Right cardiac atrium (tissue), 5 donors: ENCODE results near the gene TLL2. TPM values are rescaled to one million over a fixed set of nuclear protein-coding genes. Genes with fewer than 3 reads are reported as not detected.

ENCODE experiments used
- ATAC-seq, 2 donors: fragments of 200-7000 bp; cut with Tn5 transposase; one replicate each; pipeline versions ENCODE4 v1.8.0 to v1.9.1; 2020; ENCODE audit warnings: moderate library complexity in 2 of 2, mild to moderate bottlenecking in 1 of 2
- DNase-seq, 3 donors: peaks; one replicate each; pipeline ENCODE4 v3.0.0-alpha.2; 2020
- H3K27ac ChIP-seq: one replicate; pipeline ENCODE4 v1.5.1; 2013; ENCODE audit warnings: mild to moderate bottlenecking, low read length, control low read depth, moderate library complexity
- H3K27me3 ChIP-seq: one replicate; pipeline ENCODE4 v1.6.1; 2013; ENCODE audit not compliant: control insufficient read depth, insufficient read depth
- H3K4me1 ChIP-seq: one replicate; pipeline ENCODE4 v1.6.1; 2013; ENCODE audit warnings: low read length; ENCODE audit not compliant: control insufficient read depth, insufficient read depth
- H3K4me3 ChIP-seq: one replicate; pipeline ENCODE4 v1.5.1; 2013; ENCODE audit warnings: low read length, control low read depth
- H3K9me3 ChIP-seq: one replicate; pipeline ENCODE4 v1.6.1; 2013; ENCODE audit warnings: low read length; ENCODE audit not compliant: control insufficient read depth
- WGBS: extraction: QIAGEN DNeasy Blood & Tissue Kit; methylation state at CpG from one replicate; pipeline ENCODE4 v1.1.7; 2013; 5-methylcytosine and 5-hydroxymethylcytosine counted together
- intact Hi-C, 4 donors: fragments of 100-400 bp; cut with DNase I; formaldehyde crosslinking; loops; one replicate each; pipeline versions ENCODE4 v1.11.0 to v1.14.0; 2022 to 2023
- polyA plus RNA-seq: library from polyadenylated mRNA; stranded (reverse); fragments of 200-250 nt; gene quantifications from one replicate; pipeline ENCODE4 v1.2.3, GENCODE V29; 2013
- total RNA-seq, 4 donors: library from RNA; stranded (reverse); fragmentation: NEBNext Ultra II Directional; extraction: Animal tissue kit (Norgen Biotek cat#: 25700); gene quantifications; one replicate each; pipeline ENCODE4 v1.2.1, GENCODE V29; 2021
- donor health status: healthy with polysubstance abuse.
- donor health status: DM: no; HTN: yes; CAD: no.
- donor health status: DM: no; HTN: no; CAD: no.
- donor health status: DM: no; HTN: yes; CAD: no; lungs with severe emphysema.
- donor health status: DM: yes; HTN: yes; CAD: no.

TLL2 gene
- total and polyA plus RNA-seq, 5 donors = 1.4 to 5.2 (median 1.9) TPM

- no peak overlapping the region for H3K27ac ChIP-seq
- no peak overlapping the region for H3K4me3 ChIP-seq
- intact Hi-C loops = loop anchor here in 1 of 4 donors (10.0 kb wide), 1 partner anchor 358 kb away; no protein-coding TSS in a partner anchor
- DNase-seq (no peak), ATAC-seq (no peak)
- no peaks in the 10 kb centered on the region for H3K27me3 ChIP-seq
- 66% methylated on average over 2 of the region's 2 CpGs for WGBS
- no peaks in the 10 kb centered on the region for H3K9me3 ChIP-seq
- H3K4me1 ChIP-seq = peaks cover 3% of the 10 kb centered on the region
These were observed 126.6 kb downstream of the TLL2 start for GRCh38 chr10:96387161-96387560.

DNA sequence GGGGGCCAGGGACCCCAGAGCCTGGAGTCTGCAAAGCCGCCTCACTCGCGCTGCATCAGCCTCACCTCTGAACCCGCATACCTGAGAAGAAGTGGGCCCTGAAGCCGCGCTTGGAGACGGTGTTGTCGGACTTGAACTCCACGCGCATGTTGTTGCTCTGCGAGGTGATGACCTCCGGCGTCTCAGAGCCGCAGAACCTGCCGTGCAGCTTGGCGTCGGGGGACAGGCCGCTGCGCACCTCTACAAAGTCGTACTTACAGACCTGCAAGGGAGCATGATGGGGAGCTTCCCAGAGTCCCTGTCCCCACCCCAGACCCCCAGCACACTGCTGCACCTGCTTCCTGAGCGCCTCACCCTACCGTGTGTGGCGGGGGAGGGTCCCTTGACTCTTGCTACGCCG is 129.2 kb downstream of the TLL2 start:
- ATAC-seq (no peak), DNase-seq (no peak)
- H3K27me3 ChIP-seq = no peaks in the 10 kb centered on the region
- H3K4me1 ChIP-seq = no peaks in the 10 kb centered on the region
- WGBS = 71% methylated on average over 25 of the region's 25 CpGs
- H3K27ac ChIP-seq = no peak overlapping the region
- intact Hi-C loops = loop anchor here in 1 of 4 donors (10.0 kb wide), 1 partner anchor 360 kb away; no protein-coding TSS in a partner anchor
- H3K4me3 ChIP-seq = no peak overlapping the region
- no peaks in the 10 kb centered on the region for H3K9me3 ChIP-seq

DNA sequence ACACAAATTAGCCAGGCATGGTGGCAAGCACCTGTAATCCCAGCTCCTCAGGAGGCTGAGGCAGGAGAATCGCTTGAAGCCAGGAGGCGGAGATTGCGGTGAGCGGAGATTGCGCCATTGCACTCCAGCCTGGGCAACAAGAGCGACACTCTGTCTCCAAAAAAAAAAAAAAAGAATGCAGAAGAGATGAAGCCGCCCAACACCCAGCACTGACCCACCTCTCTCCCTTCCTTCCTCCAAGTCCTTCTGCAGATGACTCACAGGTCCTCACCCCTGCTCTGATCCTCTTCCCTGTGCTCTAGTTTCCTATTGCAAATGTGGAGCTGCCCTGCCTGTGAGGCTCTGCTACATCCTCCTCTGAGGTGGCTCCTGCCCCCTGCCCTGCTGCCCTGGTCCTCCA is 132.9 kb downstream of the TLL2 start:
- Histone ChIP-seq H3K9me3 (no peaks in the 10 kb centered on the region), H3K27me3 (no peaks in the 10 kb centered on the region), H3K4me1 (no peaks in the 10 kb centered on the region), H3K4me3 (no peak overlapping the region), H3K27ac (no peak overlapping the region)
- DNase-seq = peak in 2 of 3 donors; percentile 25 to 67
- intact Hi-C loops = loop anchor here in 1 of 4 donors (10.0 kb wide), 1 partner anchor 364 kb away; no protein-coding TSS in a partner anchor
- WGBS = 76% methylated on average over 7 of the region's 7 CpGs
- peak; percentile 68 to 78 for ATAC-seq

- DNase-seq (no peak), ATAC-seq (no peak)
- Histone ChIP-seq H3K27ac (no peak overlapping the region), H3K4me1 (no peaks in the 10 kb centered on the region), H3K9me3 (no peaks in the 10 kb centered on the region), H3K4me3 (no peak overlapping the region), H3K27me3 (no peaks in the 10 kb centered on the region)
- 76% methylated on average over 8 of the region's 8 CpGs for WGBS
- intact Hi-C loops = loop anchor here in 1 of 4 donors (10.0 kb wide), 1 partner anchor 365 kb away; no protein-coding TSS in a partner anchor
These were observed 134.0 kb downstream of the TLL2 start for GRCh38 chr10:96379758-96380157.

DNA sequence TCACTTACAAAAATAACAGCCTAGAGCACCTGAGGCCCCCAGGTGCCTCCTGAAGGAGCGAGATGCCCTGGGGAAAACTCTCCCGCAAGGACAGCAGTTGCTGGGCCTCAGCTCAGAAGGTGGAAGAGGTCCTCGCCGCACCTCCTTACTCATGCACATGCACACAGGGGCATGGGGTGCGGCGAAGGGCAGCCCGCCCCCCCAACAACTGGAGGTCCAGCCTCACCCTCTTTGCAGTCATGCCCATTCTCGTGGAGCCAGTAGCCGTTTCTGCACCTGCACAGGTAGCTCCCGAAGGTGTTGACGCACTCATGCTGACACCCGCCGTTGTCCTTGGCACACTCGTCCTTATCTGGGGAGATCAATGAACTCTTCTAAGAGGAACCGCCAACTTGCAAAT is 135.0 kb downstream of the TLL2 start:
- H3K4me3 ChIP-seq = no peak overlapping the region
- H3K4me1 ChIP-seq = no peaks in the 10 kb centered on the region
- no peaks in the 10 kb centered on the region for H3K27me3 ChIP-seq
- intact Hi-C loops = no loop called here
- no peak overlapping the region for H3K27ac ChIP-seq
- ATAC-seq (no peak), DNase-seq (no peak)
- 86% methylated on average over 15 of the region's 15 CpGs for WGBS
- no peaks in the 10 kb centered on the region for H3K9me3 ChIP-seq

GRCh38 chr10:96377816-96378294 is 135.9 kb downstream of the TLL2 start:
- ATAC-seq = peak; percentile 8 to 68
- H3K4me1 ChIP-seq = no peaks in the 10 kb centered on the region
- 40% methylated on average over 6 of the region's 6 CpGs for WGBS
- no peak overlapping the region for H3K27ac ChIP-seq
- H3K27me3 ChIP-seq = no peaks in the 10 kb centered on the region
- H3K4me3 ChIP-seq = no peak overlapping the region
- intact Hi-C loops = no loop called here
- H3K9me3 ChIP-seq = no peaks in the 10 kb centered on the region
- peak; percentile 48 to 79 (median 64) for DNase-seq

DNA sequence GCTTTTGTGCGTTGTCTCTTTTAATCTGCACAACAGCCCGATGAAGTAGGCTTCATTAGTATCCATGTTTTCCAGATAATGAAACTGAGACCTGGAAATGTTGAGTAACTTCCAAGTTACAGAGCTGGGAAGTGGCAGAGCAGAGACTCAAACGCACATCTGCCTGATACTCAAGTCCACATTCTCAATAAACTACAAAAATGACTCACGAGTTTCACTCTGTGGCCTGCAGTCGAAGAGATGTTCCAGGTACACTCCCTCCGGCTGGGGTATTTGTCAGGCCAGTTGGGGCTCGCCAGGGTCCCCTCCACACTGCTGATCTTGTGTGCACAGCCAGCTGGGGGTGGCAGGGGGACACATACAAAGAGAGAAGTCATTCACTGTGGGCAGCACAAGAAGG is 137.2 kb downstream of the TLL2 start:
- no peak overlapping the region for H3K4me3 ChIP-seq
- WGBS = 76% methylated on average over 7 of the region's 7 CpGs
- DNase-seq (no peak), ATAC-seq (no peak)
- intact Hi-C loops = no loop called here
- no peak overlapping the region for H3K27ac ChIP-seq
- no peaks in the 10 kb centered on the region for H3K27me3 ChIP-seq
- H3K4me1 ChIP-seq = no peaks in the 10 kb centered on the region
- H3K9me3 ChIP-seq = no peaks in the 10 kb centered on the region

DNA sequence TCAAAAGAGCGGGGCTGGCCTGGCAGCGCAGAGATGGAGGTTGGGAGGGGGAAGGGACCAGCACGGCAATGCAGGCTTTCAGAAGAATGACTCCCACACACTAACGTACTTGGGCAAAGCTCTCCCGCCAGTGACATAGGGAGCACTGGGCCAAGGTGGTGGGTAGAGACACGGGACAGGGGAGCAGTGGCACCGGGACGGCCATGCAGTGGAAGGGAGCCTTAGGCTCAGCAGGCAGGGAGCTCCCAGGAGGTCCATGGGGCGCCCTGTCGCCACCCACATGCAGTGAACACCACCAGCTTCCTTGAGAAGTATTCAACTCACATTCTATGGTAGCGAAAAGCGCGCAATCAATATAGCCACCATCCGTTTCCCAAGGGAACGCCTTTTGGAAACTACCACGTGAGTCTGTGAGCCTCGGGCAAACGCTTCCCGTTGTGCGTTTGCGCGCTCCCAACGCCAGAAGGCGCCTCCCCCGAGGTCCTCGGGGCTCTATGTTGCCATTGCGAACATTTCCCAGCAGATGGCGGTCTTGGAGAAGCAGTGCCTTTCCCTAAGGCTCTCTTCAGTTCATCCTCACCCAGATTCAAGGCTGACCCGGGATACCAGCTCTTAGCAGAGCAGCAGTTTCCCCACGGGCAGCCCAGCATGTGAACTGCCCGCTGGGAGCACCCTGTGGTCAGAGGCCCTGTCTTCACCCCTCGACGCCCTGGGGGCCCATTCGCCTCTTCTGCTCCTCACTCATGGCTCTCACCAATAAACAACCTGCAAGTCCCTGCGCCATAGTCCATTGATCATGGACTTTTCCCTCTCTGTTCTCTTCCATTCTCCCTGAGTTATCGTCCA is 138.5 kb downstream of the TLL2 start:
- H3K4me3 ChIP-seq = peak overlapping the region; percentile 26
- no peaks in the 10 kb centered on the region for H3K4me1 ChIP-seq
- H3K27ac ChIP-seq = no peak overlapping the region
- intact Hi-C loops = no loop called here
- ATAC-seq = peak; percentile 86 to 87
- DNase-seq = peak; percentile 87 to 94 (median 92)
- no peaks in the 10 kb centered on the region for H3K27me3 ChIP-seq
- no peaks in the 10 kb centered on the region for H3K9me3 ChIP-seq
- WGBS = 5% methylated on average over 36 of the region's 36 CpGs

DNA sequence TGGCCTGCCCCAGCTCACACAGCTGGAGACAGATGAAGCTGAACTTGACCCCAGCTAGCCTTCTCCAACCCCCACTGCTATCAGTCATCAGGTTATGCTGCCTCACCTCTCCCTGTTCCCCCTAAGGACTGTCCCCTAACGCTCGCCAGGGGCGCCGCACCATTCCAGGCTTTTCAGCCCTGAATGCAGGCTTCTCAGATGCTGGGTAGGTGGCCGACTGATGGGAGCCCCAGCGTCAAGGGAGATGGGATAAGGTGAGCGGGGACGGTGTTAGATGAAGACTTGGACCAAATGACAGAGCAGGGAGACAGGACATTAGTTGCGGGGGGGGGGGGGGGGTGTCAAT is 139.1 kb downstream of the TLL2 start:
- H3K9me3 ChIP-seq = no peaks in the 10 kb centered on the region
- no peak overlapping the region for H3K4me3 ChIP-seq
- peak in 1 of 2 donors; percentile 2 for ATAC-seq
- intact Hi-C loops = no loop called here
- WGBS = 12% methylated on average over 9 of the region's 9 CpGs
- H3K27me3 ChIP-seq = no peaks in the 10 kb centered on the region
- no peak overlapping the region for H3K27ac ChIP-seq
- DNase-seq = peak in 1 of 3 donors; percentile 50
- no peaks in the 10 kb centered on the region for H3K4me1 ChIP-seq

- Histone ChIP-seq H3K4me1 (no peaks in the 10 kb centered on the region), H3K27ac (no peak overlapping the region), H3K9me3 (no peaks in the 10 kb centered on the region), H3K4me3 (no peak overlapping the region), H3K27me3 (no peaks in the 10 kb centered on the region)
- DNase-seq = peak in 1 of 3 donors; percentile 55
- peak in 1 of 2 donors; percentile 6 for ATAC-seq
- 58% methylated on average over 5 of the region's 5 CpGs for WGBS
- intact Hi-C loops = no loop called here
These were observed 139.7 kb downstream of the TLL2 start for GRCh38 chr10:96374004-96374403.

DNA sequence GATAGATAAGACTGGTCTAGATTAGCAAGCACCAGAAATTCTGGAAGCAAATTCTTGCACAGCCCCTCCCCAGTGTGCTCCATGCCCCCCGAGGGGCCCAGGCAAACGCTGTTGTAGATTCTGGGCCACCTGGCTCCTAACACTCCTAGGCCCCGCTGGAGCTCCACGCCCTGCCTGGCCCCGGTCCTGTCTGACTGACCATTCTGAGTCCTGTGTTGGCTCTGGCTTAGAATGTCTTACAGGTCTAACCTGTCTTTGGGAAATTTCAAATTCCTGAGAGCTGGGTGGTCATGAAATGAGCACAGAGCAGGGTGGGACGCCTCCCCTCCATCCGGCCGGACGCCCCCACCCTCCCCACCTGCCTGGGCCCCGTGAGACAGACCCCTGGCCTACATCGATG is 142.4 kb downstream of the TLL2 start:
- no peak for DNase-seq
- no peak for ATAC-seq
- intact Hi-C loops = no loop called here
- no peaks in the 10 kb centered on the region for H3K27me3 ChIP-seq
- H3K4me1 ChIP-seq = no peaks in the 10 kb centered on the region
- H3K4me3 ChIP-seq = no peak overlapping the region
- no peaks in the 10 kb centered on the region for H3K9me3 ChIP-seq
- WGBS = 85% methylated on average over 11 of the region's 11 CpGs
- no peak overlapping the region for H3K27ac ChIP-seq
